ENCODE results near the gene CCDC73.

DNA sequence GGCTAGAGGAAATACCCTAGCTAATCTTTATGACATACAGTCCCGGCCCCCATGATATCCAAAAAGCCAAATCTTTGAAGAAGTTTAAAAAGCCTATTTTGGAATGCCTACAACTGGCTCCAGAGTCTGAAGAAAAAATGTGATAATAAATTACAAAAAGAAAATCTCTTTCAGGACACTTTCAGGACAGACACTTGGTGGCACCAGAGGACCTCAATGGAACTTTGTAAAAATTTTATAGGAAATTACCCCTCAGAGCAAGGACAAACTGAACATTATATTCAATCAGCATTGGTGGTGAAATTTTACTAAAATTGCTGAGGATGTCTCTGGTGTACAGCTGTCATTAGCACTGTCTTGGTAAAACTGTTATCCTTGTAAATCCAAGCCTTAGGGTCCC is 81.0 kb downstream of the CCDC73 start:
- TF ChIP-seq, protein P1, sequence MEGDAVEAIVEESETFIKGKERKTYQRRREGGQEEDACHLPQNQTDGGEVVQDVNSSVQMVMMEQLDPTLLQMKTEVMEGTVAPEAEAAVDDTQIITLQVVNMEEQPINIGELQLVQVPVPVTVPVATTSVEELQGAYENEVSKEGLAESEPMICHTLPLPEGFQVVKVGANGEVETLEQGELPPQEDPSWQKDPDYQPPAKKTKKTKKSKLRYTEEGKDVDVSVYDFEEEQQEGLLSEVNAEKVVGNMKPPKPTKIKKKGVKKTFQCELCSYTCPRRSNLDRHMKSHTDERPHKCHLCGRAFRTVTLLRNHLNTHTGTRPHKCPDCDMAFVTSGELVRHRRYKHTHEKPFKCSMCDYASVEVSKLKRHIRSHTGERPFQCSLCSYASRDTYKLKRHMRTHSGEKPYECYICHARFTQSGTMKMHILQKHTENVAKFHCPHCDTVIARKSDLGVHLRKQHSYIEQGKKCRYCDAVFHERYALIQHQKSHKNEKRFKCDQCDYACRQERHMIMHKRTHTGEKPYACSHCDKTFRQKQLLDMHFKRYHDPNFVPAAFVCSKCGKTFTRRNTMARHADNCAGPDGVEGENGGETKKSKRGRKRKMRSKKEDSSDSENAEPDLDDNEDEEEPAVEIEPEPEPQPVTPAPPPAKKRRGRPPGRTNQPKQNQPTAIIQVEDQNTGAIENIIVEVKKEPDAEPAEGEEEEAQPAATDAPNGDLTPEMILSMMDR (IDR thresholded peaks at IDR 0.05) = peak in 1 of 5 experiments; percentile 17
- no peak for TF ChIP-seq EP300 (IDR thresholded peaks at IDR 0.05)

All from tibial nerve (tissue), 4 donors.